GM19452 (cell line): ENCODE measurements around the gene ZNF600.
"Not testable (repeated sequence)": the region's sequence is repeated elsewhere in the genome, so short reads cannot be mapped to it uniquely, and the experiment has no call there.

Experiments
- ATAC-seq: cut with Tn5 transposase; IDR thresholded peaks from one replicate; pipeline ENCODE4 v1.9.1; 2021; ENCODE audit not compliant: unreplicated experiment

The ZNF600 gene

GRCh38 chr19:52786464-52787354, at the start of gene ZNF600:
Gene ZNF600, minus strand, starts transcription at chr19:52786791. Its CDS starts 7,903 bp downstream, at chr19:52778888.
- peak; percentile 95 for ATAC-seq

- ATAC-seq: not testable (repeated sequence)
These were observed 47.7 kb upstream of the ZNF600 start for GRCh38 chr19:52834289-52834688.

GRCh38 chr19:52833541-52833940, 47.0 kb upstream of the ZNF600 start:
- not testable (repeated sequence) for ATAC-seq

- not testable (repeated sequence) for ATAC-seq
These were observed 43.3 kb upstream of the ZNF600 start for GRCh38 chr19:52829866-52830265.

- ATAC-seq: no peak
These were observed 39.2 kb upstream of the ZNF600 start for GRCh38 chr19:52825765-52826164.

- ATAC-seq: no peak
These were observed 37.1 kb upstream of the ZNF600 start for GRCh38 chr19:52823676-52824075.

GRCh38 chr19:52821204-52821960, 34.8 kb upstream of the ZNF600 start, which contains the start of gene ZNF28:
Gene ZNF28, minus strand, starts transcription at chr19:52821633. Its CDS starts 3,675 bp downstream, at chr19:52817958.
- ATAC-seq: peak; percentile 96

GRCh38 chr19:52820472-52821203, 34.0 kb upstream of the ZNF600 start:
- not testable (repeated sequence) for ATAC-seq

GRCh38 chr19:52809801-52810200, 23.2 kb upstream of the ZNF600 start:
- ATAC-seq: no peak

GRCh38 chr19:52799950-52800640, 13.5 kb upstream of the ZNF600 start:
- ATAC-seq: not testable (repeated sequence)

- ATAC-seq: no peak
These were observed 2.8 kb upstream of the ZNF600 start for GRCh38 chr19:52789440-52789839.

- ATAC-seq: peak; percentile 22
These were observed 520 bp downstream of the ZNF600 start for GRCh38 chr19:52786078-52786463.

- ATAC-seq: no peak
These were observed 1.1 kb downstream of the ZNF600 start for GRCh38 chr19:52785506-52785905.

- not testable (repeated sequence) for ATAC-seq
These were observed 3.7 kb downstream of the ZNF600 start for GRCh38 chr19:52782864-52783263.

GRCh38 chr19:52778811-52779210, 7.8 kb downstream of the ZNF600 start:
- ATAC-seq: no peak

GRCh38 chr19:52756447-52756846, 30.1 kb downstream of the ZNF600 start:
- not testable (repeated sequence) for ATAC-seq

GRCh38 chr19:52749780-52750179, 36.8 kb downstream of the ZNF600 start:
- ATAC-seq: no peak

- ATAC-seq: no peak
These were observed 38.1 kb downstream of the ZNF600 start for GRCh38 chr19:52748336-52748950.

GRCh38 chr19:52745919-52746318, 40.7 kb downstream of the ZNF600 start:
- ATAC-seq: not testable (repeated sequence)

GRCh38 chr19:52743091-52743490, 43.5 kb downstream of the ZNF600 start:
- ATAC-seq: no peak
